BE2C (cell line): ENCODE data around the gene TMEM255A.
A peak's percentile ranks its signal among the peaks of the same experiment; 100 is the strongest.

Experiments used
- DNase-seq: peaks from one replicate; pipeline ENCODE4 v3.0.0-alpha.2; 2020
- H3K27me3 ChIP-seq: fragments of 250-450 bp; sonication (Bioruptor Pico); 2 replicates; pipeline ENCODE4 v1.5.1; 2020; ENCODE audit warnings: mild to moderate bottlenecking
- H3K36me3 ChIP-seq: fragments of 250-450 bp; sonication (Bioruptor Pico); 2 replicates; pipeline ENCODE4 v1.5.1; 2020; ENCODE audit warnings: mild to moderate bottlenecking
- H3K4me1 ChIP-seq: fragments of 250-450 bp; sonication (Bioruptor Pico); 2 replicates; pipeline ENCODE4 v1.5.1; 2020
- H3K4me3 ChIP-seq: 2 replicates; pipeline ENCODE4 v1.5.1; 2011; ENCODE audit warnings: low read depth, low read length
- H3K9me3 ChIP-seq: fragments of 250-450 bp; sonication (Bioruptor Pico); 2 replicates; pipeline ENCODE4 v1.5.1; 2020
- CTCF ChIP-seq: IDR thresholded peaks from 2 replicates; pipeline ENCODE4 v1.5.1; 2012; ENCODE audit warnings: mild to moderate bottlenecking, low read depth, low read length

Gene TMEM255A

GRCh38 chrX:120213438-120214265, 97.6 kb downstream of the TMEM255A start:
- Histone ChIP-seq H3K36me3 (no peaks in the 10 kb centered on the region), H3K9me3 (no peaks in the 10 kb centered on the region), H3K4me1 (no peaks in the 10 kb centered on the region), H3K4me3 (no peak overlapping the region), H3K27me3 (no peaks in the 10 kb centered on the region)
- DNase-seq = peak; percentile 65
- TF ChIP-seq CTCF = peak; percentile 83
